AG10803 (cell line): ENCODE measurements around the gene MOBP.

Source experiments
- DNase-seq: peaks from one replicate; pipeline ENCODE4 v3.0.0; 2010; ENCODE audit warnings: low read depth
- H3K4me3 ChIP-seq: 2 replicates; pipeline ENCODE4 v1.5.1; 2011; ENCODE audit warnings: mild to moderate bottlenecking, low read length, control low read depth
- TF ChIP-seq, protein P1 (sequence below): conservative IDR thresholded peaks from 2 replicates; pipeline ENCODE4 v1.5.1; 2011; ENCODE audit warnings: mild to moderate bottlenecking, low read length, control low read depth, inconsistent platforms

Gene MOBP

GRCh38 chr3:39497753-39498152 lies 30.3 kb downstream of the MOBP start:
- TF ChIP-seq, protein P1, sequence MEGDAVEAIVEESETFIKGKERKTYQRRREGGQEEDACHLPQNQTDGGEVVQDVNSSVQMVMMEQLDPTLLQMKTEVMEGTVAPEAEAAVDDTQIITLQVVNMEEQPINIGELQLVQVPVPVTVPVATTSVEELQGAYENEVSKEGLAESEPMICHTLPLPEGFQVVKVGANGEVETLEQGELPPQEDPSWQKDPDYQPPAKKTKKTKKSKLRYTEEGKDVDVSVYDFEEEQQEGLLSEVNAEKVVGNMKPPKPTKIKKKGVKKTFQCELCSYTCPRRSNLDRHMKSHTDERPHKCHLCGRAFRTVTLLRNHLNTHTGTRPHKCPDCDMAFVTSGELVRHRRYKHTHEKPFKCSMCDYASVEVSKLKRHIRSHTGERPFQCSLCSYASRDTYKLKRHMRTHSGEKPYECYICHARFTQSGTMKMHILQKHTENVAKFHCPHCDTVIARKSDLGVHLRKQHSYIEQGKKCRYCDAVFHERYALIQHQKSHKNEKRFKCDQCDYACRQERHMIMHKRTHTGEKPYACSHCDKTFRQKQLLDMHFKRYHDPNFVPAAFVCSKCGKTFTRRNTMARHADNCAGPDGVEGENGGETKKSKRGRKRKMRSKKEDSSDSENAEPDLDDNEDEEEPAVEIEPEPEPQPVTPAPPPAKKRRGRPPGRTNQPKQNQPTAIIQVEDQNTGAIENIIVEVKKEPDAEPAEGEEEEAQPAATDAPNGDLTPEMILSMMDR = no peak
- H3K4me3 ChIP-seq = no peak overlapping the region
- DNase-seq = no peak

- TF ChIP-seq, protein P1 = no peak
- no peak overlapping the region for H3K4me3 ChIP-seq
- DNase-seq = no peak
Observed at GRCh38 chr3:39499651-39500273, 32.3 kb downstream of the MOBP start.

GRCh38 chr3:39501059-39501458 lies 33.6 kb downstream of the MOBP start:
- TF ChIP-seq, protein P1 = no peak
- H3K4me3 ChIP-seq = no peak overlapping the region
- DNase-seq = no peak

GRCh38 chr3:39501968-39502837 lies 34.7 kb downstream of the MOBP start:
- TF ChIP-seq, protein P1 = no peak
- no peak overlapping the region for H3K4me3 ChIP-seq

DNA sequence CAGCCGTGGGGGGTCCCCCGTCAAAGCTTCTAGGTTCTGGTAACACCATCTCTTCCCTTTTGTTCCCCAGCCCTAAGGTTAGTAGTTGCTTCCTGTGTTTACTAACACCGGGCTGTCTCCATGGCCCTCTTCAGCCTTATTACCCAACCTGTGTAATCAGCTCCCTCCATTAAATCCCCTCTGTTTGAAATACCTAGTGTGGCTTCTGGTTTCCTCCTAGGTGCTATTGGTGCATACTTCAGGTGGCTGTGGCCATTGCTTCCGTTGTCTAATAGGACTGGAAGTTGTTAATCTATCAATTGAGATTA lies 35.3 kb downstream of the MOBP start:
- TF ChIP-seq, protein P1 = no peak
- no peak for DNase-seq
- H3K4me3 ChIP-seq = no peak overlapping the region

More at GRCh38 chr3:39501968-39502837, 34.7 kb downstream of the MOBP start:
- no peak for DNase-seq

GRCh38 chr3:39505866-39506742 lies 38.6 kb downstream of the MOBP start:
- DNase-seq = no peak
- TF ChIP-seq, protein P1 = no peak
- no peak overlapping the region for H3K4me3 ChIP-seq
